A549 (cell line): ENCODE data around the gene RAB12.

Experiments used
- BHLHE40 ChIP-seq: IDR thresholded peaks from 2 replicates; pipeline ENCODE4 v1.6.1; 2012; ENCODE audit warnings: low read depth, low read length, inconsistent platforms
- CHD2 ChIP-seq: fragments of 150-350 bp; IDR thresholded peaks from 2 replicates; pipeline ENCODE4 v1.6.1; 2014; ENCODE audit warnings: low read length; ENCODE audit not compliant: partially characterized antibody
- EP300 ChIP-seq, 2 experiments: fragments of >200 bp; sonication (Bioruptor Twin); formaldehyde crosslinking; IDR thresholded peaks; 2 replicates in 1 of 2; 3 replicates in 1 of 2; pipeline ENCODE4 v1.6.1; 2016 to 2017
- ESRRA ChIP-seq: fragments of 150-350 bp; IDR thresholded peaks from 2 replicates; pipeline ENCODE4 v1.6.1; 2014; ENCODE audit warnings: mild to moderate bottlenecking, low read length, borderline replicate concordance
- JUN ChIP-seq, 2 experiments: fragments of >200 bp; sonication (Bioruptor Twin); formaldehyde crosslinking; IDR thresholded peaks; 2 replicates in 1 of 2; 3 replicates in 1 of 2; pipeline ENCODE4 v1.6.1; 2016 to 2017
- KDM1A ChIP-seq: fragments of 200-600 bp; sonication (generic); IDR thresholded peaks from 2 replicates; pipeline ENCODE4 v1.6.1; 2016; ENCODE audit warnings: low read depth, mild to moderate bottlenecking
- MAZ ChIP-seq: fragments of 150-350 bp; IDR thresholded peaks from 2 replicates; pipeline ENCODE4 v1.6.1; 2014; ENCODE audit warnings: antibody characterized with exemption, low read depth, low read length, borderline replicate concordance
- POLR2A ChIP-seq: IDR thresholded peaks from 2 replicates; pipeline ENCODE4 v1.6.1; 2012; ENCODE audit warnings: mild to moderate bottlenecking, low read length
- POLR2AphosphoS2 ChIP-seq: conservative IDR thresholded peaks from 2 replicates; pipeline ENCODE4 v1.6.1; 2012; ENCODE audit warnings: low read length, improper control_type of control experiment, inconsistent platforms
- RAD21 ChIP-seq, 2 experiments: fragments of >200 bp in 1 of 2; sonication (Bioruptor Twin) in 1 of 2; formaldehyde crosslinking in 1 of 2; IDR thresholded peaks in 1 of 2; conservative IDR thresholded peaks in 1 of 2; 2 replicates in 1 of 2; 3 replicates in 1 of 2; pipeline ENCODE4 v1.6.1; 2012 to 2018; ENCODE audit warnings: inconsistent platforms in 1 of 2
- TF ChIP-seq, protein P1 (sequence below): fragments of 200-600 bp; sonication (generic); IDR thresholded peaks from 2 replicates; pipeline ENCODE4 v1.6.1; 2016; ENCODE audit warnings: antibody characterized with exemption, mild to moderate bottlenecking, moderate library complexity
- TF ChIP-seq, protein P2 (sequence below): fragments of 450-650 bp; IDR thresholded peaks from 2 replicates; pipeline ENCODE4 v1.6.1; 2014; ENCODE audit warnings: antibody characterized with exemption
- TF ChIP-seq, protein P3 (sequence below): fragments of >200 bp; sonication (Bioruptor Twin); formaldehyde crosslinking; IDR thresholded peaks from 3 replicates; pipeline ENCODE4 v1.5.1; 2016
- TF ChIP-seq, protein P4 (sequence below): IDR thresholded peaks from 2 replicates; pipeline ENCODE4 v1.6.1; 2012

DNA sequence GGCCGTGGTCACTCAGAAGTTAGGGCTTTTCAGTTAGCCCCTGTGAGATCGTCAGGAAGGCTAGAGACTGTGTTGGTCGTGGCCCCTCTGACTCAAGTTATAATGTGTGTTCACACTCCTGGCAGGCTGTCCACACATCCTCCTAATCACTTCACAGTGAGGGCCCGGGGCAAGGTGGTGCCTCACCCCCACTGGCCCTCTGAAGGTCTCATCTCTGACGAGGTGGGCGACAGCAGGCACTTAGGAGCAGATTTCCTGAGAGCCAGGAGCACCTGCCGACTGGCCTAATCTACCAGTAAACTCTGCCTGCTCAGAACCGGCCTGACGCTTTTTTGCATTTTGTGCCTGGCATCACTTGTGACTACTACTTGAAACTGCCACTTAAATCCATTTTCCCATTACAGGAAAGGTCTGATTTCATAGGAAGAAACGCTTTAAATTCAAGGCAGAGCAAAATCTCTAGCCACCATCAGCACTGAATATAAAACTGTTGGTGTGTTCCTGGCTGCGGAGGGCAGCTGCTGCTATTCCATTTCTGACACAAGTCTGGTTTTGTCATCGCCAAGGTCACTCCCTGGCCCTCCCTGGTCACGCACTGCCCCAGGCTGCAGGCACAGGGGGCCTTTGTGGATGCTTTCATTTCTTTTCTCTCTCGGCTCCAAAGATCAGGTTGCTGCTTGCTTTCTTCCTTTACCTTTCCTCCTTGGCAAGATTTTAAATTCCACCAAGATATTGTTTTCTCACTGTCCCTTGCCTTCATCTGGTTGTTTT is 48.0 kb downstream of the RAB12 start:
- TF ChIP-seq POLR2A (no peak), BHLHE40 (no peak), RAD21 (conservative IDR thresholded peaks at IDR 0.05 in 1 of 2, IDR thresholded peaks at IDR 0.05 in 1 of 2) (no peak), KDM1A (no peak), ESRRA (no peak), EP300 (IDR thresholded peaks at IDR 0.05) (no peak), CHD2 (no peak), POLR2AphosphoS2 (no peak), MAZ (no peak), JUN (IDR thresholded peaks at IDR 0.05) (no peak)
- TF ChIP-seq, protein P1, sequence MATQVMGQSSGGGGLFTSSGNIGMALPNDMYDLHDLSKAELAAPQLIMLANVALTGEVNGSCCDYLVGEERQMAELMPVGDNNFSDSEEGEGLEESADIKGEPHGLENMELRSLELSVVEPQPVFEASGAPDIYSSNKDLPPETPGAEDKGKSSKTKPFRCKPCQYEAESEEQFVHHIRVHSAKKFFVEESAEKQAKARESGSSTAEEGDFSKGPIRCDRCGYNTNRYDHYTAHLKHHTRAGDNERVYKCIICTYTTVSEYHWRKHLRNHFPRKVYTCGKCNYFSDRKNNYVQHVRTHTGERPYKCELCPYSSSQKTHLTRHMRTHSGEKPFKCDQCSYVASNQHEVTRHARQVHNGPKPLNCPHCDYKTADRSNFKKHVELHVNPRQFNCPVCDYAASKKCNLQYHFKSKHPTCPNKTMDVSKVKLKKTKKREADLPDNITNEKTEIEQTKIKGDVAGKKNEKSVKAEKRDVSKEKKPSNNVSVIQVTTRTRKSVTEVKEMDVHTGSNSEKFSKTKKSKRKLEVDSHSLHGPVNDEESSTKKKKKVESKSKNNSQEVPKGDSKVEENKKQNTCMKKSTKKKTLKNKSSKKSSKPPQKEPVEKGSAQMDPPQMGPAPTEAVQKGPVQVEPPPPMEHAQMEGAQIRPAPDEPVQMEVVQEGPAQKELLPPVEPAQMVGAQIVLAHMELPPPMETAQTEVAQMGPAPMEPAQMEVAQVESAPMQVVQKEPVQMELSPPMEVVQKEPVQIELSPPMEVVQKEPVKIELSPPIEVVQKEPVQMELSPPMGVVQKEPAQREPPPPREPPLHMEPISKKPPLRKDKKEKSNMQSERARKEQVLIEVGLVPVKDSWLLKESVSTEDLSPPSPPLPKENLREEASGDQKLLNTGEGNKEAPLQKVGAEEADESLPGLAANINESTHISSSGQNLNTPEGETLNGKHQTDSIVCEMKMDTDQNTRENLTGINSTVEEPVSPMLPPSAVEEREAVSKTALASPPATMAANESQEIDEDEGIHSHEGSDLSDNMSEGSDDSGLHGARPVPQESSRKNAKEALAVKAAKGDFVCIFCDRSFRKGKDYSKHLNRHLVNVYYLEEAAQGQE = no peak
- TF ChIP-seq, protein P2, sequence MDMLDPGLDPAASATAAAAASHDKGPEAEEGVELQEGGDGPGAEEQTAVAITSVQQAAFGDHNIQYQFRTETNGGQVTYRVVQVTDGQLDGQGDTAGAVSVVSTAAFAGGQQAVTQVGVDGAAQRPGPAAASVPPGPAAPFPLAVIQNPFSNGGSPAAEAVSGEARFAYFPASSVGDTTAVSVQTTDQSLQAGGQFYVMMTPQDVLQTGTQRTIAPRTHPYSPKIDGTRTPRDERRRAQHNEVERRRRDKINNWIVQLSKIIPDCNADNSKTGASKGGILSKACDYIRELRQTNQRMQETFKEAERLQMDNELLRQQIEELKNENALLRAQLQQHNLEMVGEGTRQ = no peak
- TF ChIP-seq, protein P3, sequence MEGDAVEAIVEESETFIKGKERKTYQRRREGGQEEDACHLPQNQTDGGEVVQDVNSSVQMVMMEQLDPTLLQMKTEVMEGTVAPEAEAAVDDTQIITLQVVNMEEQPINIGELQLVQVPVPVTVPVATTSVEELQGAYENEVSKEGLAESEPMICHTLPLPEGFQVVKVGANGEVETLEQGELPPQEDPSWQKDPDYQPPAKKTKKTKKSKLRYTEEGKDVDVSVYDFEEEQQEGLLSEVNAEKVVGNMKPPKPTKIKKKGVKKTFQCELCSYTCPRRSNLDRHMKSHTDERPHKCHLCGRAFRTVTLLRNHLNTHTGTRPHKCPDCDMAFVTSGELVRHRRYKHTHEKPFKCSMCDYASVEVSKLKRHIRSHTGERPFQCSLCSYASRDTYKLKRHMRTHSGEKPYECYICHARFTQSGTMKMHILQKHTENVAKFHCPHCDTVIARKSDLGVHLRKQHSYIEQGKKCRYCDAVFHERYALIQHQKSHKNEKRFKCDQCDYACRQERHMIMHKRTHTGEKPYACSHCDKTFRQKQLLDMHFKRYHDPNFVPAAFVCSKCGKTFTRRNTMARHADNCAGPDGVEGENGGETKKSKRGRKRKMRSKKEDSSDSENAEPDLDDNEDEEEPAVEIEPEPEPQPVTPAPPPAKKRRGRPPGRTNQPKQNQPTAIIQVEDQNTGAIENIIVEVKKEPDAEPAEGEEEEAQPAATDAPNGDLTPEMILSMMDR = no peak
- TF ChIP-seq, protein P4, sequence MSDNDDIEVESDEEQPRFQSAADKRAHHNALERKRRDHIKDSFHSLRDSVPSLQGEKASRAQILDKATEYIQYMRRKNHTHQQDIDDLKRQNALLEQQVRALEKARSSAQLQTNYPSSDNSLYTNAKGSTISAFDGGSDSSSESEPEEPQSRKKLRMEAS = no peak
